HG03159 (cell line): ENCODE measurements around the gene CLEC7A.

Experiments
- ATAC-seq: cut with Tn5 transposase; IDR thresholded peaks from one replicate; pipeline ENCODE4 v1.9.1; 2021; ENCODE audit warnings: mild to moderate bottlenecking, moderate library complexity; ENCODE audit not compliant: unreplicated experiment

CLEC7A gene

GRCh38 chr12:10097521-10097920, 32.5 kb downstream of the CLEC7A start:
- ATAC-seq = no peak

- ATAC-seq = no peak
Measured at GRCh38 chr12:10095971-10096370, 34.0 kb downstream of the CLEC7A start.

GRCh38 chr12:10094646-10095395, 35.2 kb downstream of the CLEC7A start:
- no peak for ATAC-seq

GRCh38 chr12:10088955-10089900, 40.8 kb downstream of the CLEC7A start:
- no peak for ATAC-seq

GRCh38 chr12:10088031-10088430, 42.0 kb downstream of the CLEC7A start:
- no peak for ATAC-seq

GRCh38 chr12:10086387-10086786, 43.6 kb downstream of the CLEC7A start:
- no peak for ATAC-seq

GRCh38 chr12:10084733-10085132, 45.3 kb downstream of the CLEC7A start:
- no peak for ATAC-seq

- no peak for ATAC-seq
Measured at GRCh38 chr12:10082117-10082874, 47.7 kb downstream of the CLEC7A start.

- ATAC-seq = no peak
Measured at GRCh38 chr12:10075451-10075850, 54.5 kb downstream of the CLEC7A start.

- no peak for ATAC-seq
Measured at GRCh38 chr12:10073261-10073660, 56.7 kb downstream of the CLEC7A start.

- no peak for ATAC-seq
Measured at GRCh38 chr12:10072131-10072530, 57.9 kb downstream of the CLEC7A start.

- no peak for ATAC-seq
Measured at GRCh38 chr12:10070380-10070779, 59.6 kb downstream of the CLEC7A start.

GRCh38 chr12:10069976-10070375, 60.0 kb downstream of the CLEC7A start:
- ATAC-seq = no peak

- ATAC-seq = no peak
Measured at GRCh38 chr12:10069099-10069498, 60.9 kb downstream of the CLEC7A start.

GRCh38 chr12:10068644-10069043, 61.4 kb downstream of the CLEC7A start:
- no peak for ATAC-seq

- ATAC-seq = no peak
Measured at GRCh38 chr12:10067942-10068341, 62.1 kb downstream of the CLEC7A start.

- ATAC-seq = no peak
Measured at GRCh38 chr12:10067264-10067663, 62.7 kb downstream of the CLEC7A start.
